ENCODE data around the gene FSD1.

DNA sequence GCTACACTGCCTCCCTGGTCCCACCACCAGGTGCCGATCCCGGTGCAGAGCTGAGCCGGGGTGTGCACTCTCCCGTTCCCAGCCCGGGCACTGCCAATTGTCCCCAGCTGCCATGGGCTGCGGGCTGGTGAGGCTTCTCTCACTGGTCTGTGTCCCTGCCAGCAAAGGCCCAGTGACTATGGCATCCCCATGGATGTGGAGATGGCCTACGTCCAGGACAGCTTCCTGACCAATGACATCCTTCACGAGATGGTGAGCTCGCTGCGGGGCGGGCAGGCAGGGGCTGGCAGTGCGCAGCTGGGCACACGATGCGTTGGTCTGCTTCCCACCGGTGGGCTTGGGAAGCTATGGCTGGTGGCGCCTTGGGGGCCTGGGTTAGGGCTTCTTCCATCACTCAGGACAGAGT lies 53.5 kb downstream of the FSD1 start:
- TF ChIP-seq, protein P1, sequence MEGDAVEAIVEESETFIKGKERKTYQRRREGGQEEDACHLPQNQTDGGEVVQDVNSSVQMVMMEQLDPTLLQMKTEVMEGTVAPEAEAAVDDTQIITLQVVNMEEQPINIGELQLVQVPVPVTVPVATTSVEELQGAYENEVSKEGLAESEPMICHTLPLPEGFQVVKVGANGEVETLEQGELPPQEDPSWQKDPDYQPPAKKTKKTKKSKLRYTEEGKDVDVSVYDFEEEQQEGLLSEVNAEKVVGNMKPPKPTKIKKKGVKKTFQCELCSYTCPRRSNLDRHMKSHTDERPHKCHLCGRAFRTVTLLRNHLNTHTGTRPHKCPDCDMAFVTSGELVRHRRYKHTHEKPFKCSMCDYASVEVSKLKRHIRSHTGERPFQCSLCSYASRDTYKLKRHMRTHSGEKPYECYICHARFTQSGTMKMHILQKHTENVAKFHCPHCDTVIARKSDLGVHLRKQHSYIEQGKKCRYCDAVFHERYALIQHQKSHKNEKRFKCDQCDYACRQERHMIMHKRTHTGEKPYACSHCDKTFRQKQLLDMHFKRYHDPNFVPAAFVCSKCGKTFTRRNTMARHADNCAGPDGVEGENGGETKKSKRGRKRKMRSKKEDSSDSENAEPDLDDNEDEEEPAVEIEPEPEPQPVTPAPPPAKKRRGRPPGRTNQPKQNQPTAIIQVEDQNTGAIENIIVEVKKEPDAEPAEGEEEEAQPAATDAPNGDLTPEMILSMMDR (IDR thresholded peaks at IDR 0.05; ENCODE audit: insufficient read depth, low read length) = no peak
- no peak; the same call in 1 of the 2 replicates for TF ChIP-seq POLR2AphosphoS5 (IDR thresholded peaks at IDR 0.05; ENCODE audit: low read depth)
- TF ChIP-seq, protein P2, sequence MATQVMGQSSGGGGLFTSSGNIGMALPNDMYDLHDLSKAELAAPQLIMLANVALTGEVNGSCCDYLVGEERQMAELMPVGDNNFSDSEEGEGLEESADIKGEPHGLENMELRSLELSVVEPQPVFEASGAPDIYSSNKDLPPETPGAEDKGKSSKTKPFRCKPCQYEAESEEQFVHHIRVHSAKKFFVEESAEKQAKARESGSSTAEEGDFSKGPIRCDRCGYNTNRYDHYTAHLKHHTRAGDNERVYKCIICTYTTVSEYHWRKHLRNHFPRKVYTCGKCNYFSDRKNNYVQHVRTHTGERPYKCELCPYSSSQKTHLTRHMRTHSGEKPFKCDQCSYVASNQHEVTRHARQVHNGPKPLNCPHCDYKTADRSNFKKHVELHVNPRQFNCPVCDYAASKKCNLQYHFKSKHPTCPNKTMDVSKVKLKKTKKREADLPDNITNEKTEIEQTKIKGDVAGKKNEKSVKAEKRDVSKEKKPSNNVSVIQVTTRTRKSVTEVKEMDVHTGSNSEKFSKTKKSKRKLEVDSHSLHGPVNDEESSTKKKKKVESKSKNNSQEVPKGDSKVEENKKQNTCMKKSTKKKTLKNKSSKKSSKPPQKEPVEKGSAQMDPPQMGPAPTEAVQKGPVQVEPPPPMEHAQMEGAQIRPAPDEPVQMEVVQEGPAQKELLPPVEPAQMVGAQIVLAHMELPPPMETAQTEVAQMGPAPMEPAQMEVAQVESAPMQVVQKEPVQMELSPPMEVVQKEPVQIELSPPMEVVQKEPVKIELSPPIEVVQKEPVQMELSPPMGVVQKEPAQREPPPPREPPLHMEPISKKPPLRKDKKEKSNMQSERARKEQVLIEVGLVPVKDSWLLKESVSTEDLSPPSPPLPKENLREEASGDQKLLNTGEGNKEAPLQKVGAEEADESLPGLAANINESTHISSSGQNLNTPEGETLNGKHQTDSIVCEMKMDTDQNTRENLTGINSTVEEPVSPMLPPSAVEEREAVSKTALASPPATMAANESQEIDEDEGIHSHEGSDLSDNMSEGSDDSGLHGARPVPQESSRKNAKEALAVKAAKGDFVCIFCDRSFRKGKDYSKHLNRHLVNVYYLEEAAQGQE (IDR thresholded peaks at IDR 0.05; ENCODE audit: insufficient replicate concordance, low read depth) = no peak
